H9 (cell line): ENCODE results near the gene CNOT6. TPM values are rescaled to one million over a fixed set of nuclear protein-coding genes. Genes with fewer than 3 reads are reported as not detected.

Experiments used
- DNase-seq: peaks from one replicate; pipeline ENCODE4 v3.0.0-alpha.2; 2017
- H2AFZ ChIP-seq: one replicate; pipeline ENCODE4 v1.6.1; 2013; ENCODE audit warnings: mild to moderate bottlenecking, low read length, control low read depth, moderate library complexity
- H2AK5ac ChIP-seq: 2 replicates; pipeline ENCODE4 v1.6.1; 2013; ENCODE audit warnings: low read length, control low read depth, mixed read lengths; ENCODE audit not compliant: insufficient read length
- H2BK120ac ChIP-seq: one replicate; pipeline ENCODE4 v1.6.1; 2013; ENCODE audit warnings: low read depth, mild to moderate bottlenecking, low read length, control low read depth, inconsistent platforms; ENCODE audit not compliant: poor library complexity, severe bottlenecking
- H2BK12ac ChIP-seq: 2 replicates; pipeline ENCODE4 v1.6.1; 2013; ENCODE audit warnings: low read length, control low read depth, mixed read lengths, low read depth; ENCODE audit not compliant: insufficient read length
- H2BK15ac ChIP-seq: 2 replicates; pipeline ENCODE4 v1.6.1; 2013; ENCODE audit warnings: low read depth, low read length, control low read depth
- H2BK20ac ChIP-seq: one replicate; pipeline ENCODE4 v1.6.1; 2013; ENCODE audit warnings: low read depth, mild to moderate bottlenecking, low read length, control low read depth, inconsistent platforms; ENCODE audit not compliant: poor library complexity, severe bottlenecking
- H2BK5ac ChIP-seq: 2 replicates; pipeline ENCODE4 v1.6.1; 2013; ENCODE audit warnings: low read length, control low read depth, mixed read lengths; ENCODE audit not compliant: insufficient read length
- H3K14ac ChIP-seq: 2 replicates; pipeline ENCODE4 v1.6.1; 2013; ENCODE audit warnings: low read length, control low read depth; ENCODE audit not compliant: insufficient read depth
- H3K18ac ChIP-seq: 2 replicates; pipeline ENCODE4 v1.6.1; 2013; ENCODE audit warnings: low read depth, mild to moderate bottlenecking, mixed read lengths, low read length, control low read depth; ENCODE audit not compliant: insufficient read length
- H3K23ac ChIP-seq: 2 replicates; pipeline ENCODE4 v1.6.1; 2013; ENCODE audit warnings: low read length, control low read depth, mixed read lengths, low read depth; ENCODE audit not compliant: insufficient read length
- H3K23me2 ChIP-seq: 2 replicates; pipeline ENCODE4 v1.6.1; 2013; ENCODE audit warnings: low read depth, mild to moderate bottlenecking, mixed read lengths, low read length, control low read depth; ENCODE audit not compliant: insufficient read length, poor library complexity, severe bottlenecking
- H3K27ac ChIP-seq: 2 replicates; pipeline ENCODE4 v1.5.1; 2013; ENCODE audit warnings: low read length, control low read depth, mixed read lengths, low read depth; ENCODE audit not compliant: insufficient read length
- H3K27me3 ChIP-seq: 2 replicates; pipeline ENCODE4 v1.6.1; 2013; ENCODE audit warnings: low read length, control low read depth, inconsistent platforms; ENCODE audit not compliant: insufficient read depth
- H3K4ac ChIP-seq: 2 replicates; pipeline ENCODE4 v1.6.1; 2013; ENCODE audit warnings: low read depth, mild to moderate bottlenecking, control low read depth, inconsistent platforms, low read length, moderate library complexity
- H3K4me1 ChIP-seq: 2 replicates; pipeline ENCODE4 v1.6.1; 2013; ENCODE audit warnings: low read length, control low read depth, inconsistent platforms; ENCODE audit not compliant: insufficient read depth
- H3K4me2 ChIP-seq: 2 replicates; pipeline ENCODE4 v1.6.1; 2013; ENCODE audit warnings: low read length, control low read depth, mixed read lengths; ENCODE audit not compliant: insufficient read length, insufficient read depth
- H3K56ac ChIP-seq: 2 replicates; pipeline ENCODE4 v1.6.1; 2013; ENCODE audit warnings: low read depth, mild to moderate bottlenecking, mixed read lengths, low read length, control low read depth; ENCODE audit not compliant: insufficient read length
- H3K79me1 ChIP-seq: 2 replicates; pipeline ENCODE4 v1.6.1; 2013; ENCODE audit warnings: low read depth, mild to moderate bottlenecking, moderate library complexity, low read length, control low read depth, inconsistent platforms; ENCODE audit not compliant: insufficient read depth, poor library complexity, severe bottlenecking
- H3K79me2 ChIP-seq: 2 replicates; pipeline ENCODE4 v1.6.1; 2013; ENCODE audit warnings: low read length, control low read depth, inconsistent platforms; ENCODE audit not compliant: insufficient read depth
- H3K9ac ChIP-seq: 2 replicates; pipeline ENCODE4 v1.6.1; 2013; ENCODE audit warnings: low read length, control low read depth, mixed read lengths; ENCODE audit not compliant: insufficient read length; ENCODE audit errors: extremely low read depth
- H3K9me3 ChIP-seq: one replicate; pipeline ENCODE4 v1.6.1; 2013; ENCODE audit warnings: low read depth, low read length, inconsistent platforms; ENCODE audit not compliant: control insufficient read depth
- H3T11ph ChIP-seq: one replicate; pipeline ENCODE4 v1.6.1; 2013; ENCODE audit warnings: mild to moderate bottlenecking, low read length, control low read depth, inconsistent platforms
- H4K20me1 ChIP-seq: one replicate; pipeline ENCODE4 v1.6.1; 2013; ENCODE audit not compliant: control insufficient read depth, insufficient read length, insufficient read depth
- H4K5ac ChIP-seq: 2 replicates; pipeline ENCODE4 v1.6.1; 2013; ENCODE audit warnings: low read depth, mild to moderate bottlenecking, mixed read lengths, low read length, control low read depth; ENCODE audit not compliant: insufficient read length
- H4K8ac ChIP-seq: replicated peaks from 2 replicates; pipeline ENCODE4 v1.6.1; 2013; ENCODE audit warnings: low read length, control low read depth, mixed read lengths, low read depth; ENCODE audit not compliant: insufficient read length
- H4K91ac ChIP-seq: 2 replicates; pipeline ENCODE4 v1.6.1; 2013; ENCODE audit warnings: low read depth, mild to moderate bottlenecking, moderate library complexity, mixed read lengths, low read length, control low read depth; ENCODE audit not compliant: insufficient read length
- H3K27ac Mint-ChIP-seq, 3 experiments: 2 replicates in 2 of 3; 3 replicates in 1 of 3; pipeline ENCODE4 v1.8.0; 2020 to 2021; ENCODE audit warnings: mixed read lengths in 3 of 3, mild to moderate bottlenecking in 1 of 3, moderate library complexity in 1 of 3
- H3K27me3 Mint-ChIP-seq: 2 replicates; pipeline ENCODE4 v1.8.0; 2021; ENCODE audit warnings: low read depth, mild to moderate bottlenecking, moderate library complexity, mixed read lengths
- H3K36me3 Mint-ChIP-seq, 3 experiments: 2 replicates in 2 of 3; 3 replicates in 1 of 3; pipeline ENCODE4 v1.8.0; 2020 to 2021; ENCODE audit warnings: low read depth in 3 of 3, mixed read lengths in 3 of 3; ENCODE audit not compliant: insufficient read depth in 1 of 3
- H3K4me1 Mint-ChIP-seq, 2 experiments: 2 replicates each; pipeline ENCODE4 v1.8.0; 2020; ENCODE audit warnings: mixed read lengths in 2 of 2
- H3K4me3 Mint-ChIP-seq, 2 experiments: 2 replicates in 1 of 2; 3 replicates in 1 of 2; pipeline ENCODE4 v1.8.0; 2020 to 2021; ENCODE audit warnings: mild to moderate bottlenecking in 2 of 2, mixed read lengths in 2 of 2, moderate library complexity in 1 of 2
- H3K9me3 Mint-ChIP-seq, 2 experiments: 2 replicates in 1 of 2; 3 replicates in 1 of 2; pipeline ENCODE4 v1.8.0; 2020; ENCODE audit warnings: mild to moderate bottlenecking in 2 of 2, mixed read lengths in 2 of 2, moderate library complexity in 1 of 2
- CTCF ChIP-seq: fragments of 200-600 bp; sonication (generic); conservative IDR thresholded peaks from 3 replicates; pipeline ENCODE4 v1.8.0; 2021; ENCODE audit warnings: antibody characterized with exemption, mild to moderate bottlenecking
- WGBS: extraction: QIAGEN DNeasy Blood & Tissue Kit; methylation state at CpG from one replicate; pipeline ENCODE4 v1.1.7; 2013; ENCODE audit warnings: missing lambda C conversion rate, low lambda C conversion rate, mixed read lengths; ENCODE audit not compliant: insufficient read length; ENCODE audit errors: extremely low coverage; 5-methylcytosine and 5-hydroxymethylcytosine counted together
- total RNA-seq: library from RNA; stranded (reverse); gene quantifications from 2 replicates; pipeline ENCODE4 v1.2.1, GENCODE V29; 2021

CNOT6 gene
- total RNA-seq, 1 experiment from 2014 or later = 45.0 TPM

GRCh38 chr5:180580681-180581080 is 86.5 kb downstream of the CNOT6 start:
- no peak overlapping the region for H3K4me3 Mint-ChIP-seq
- Histone ChIP-seq H4K5ac (no peak overlapping the region), H3K79me2 (no peaks in the 10 kb centered on the region), H3K56ac (no peak overlapping the region), H3K27me3 (no peaks in the 10 kb centered on the region), H3K9me3 (no peaks in the 10 kb centered on the region), H3K23me2 (no peaks in the 10 kb centered on the region), H3K18ac (no peak overlapping the region), H3K4me2 (no peak overlapping the region), H2BK20ac (no peak overlapping the region), H3T11ph (no peak overlapping the region), H2BK15ac (no peak overlapping the region), H3K4me1 (no peaks in the 10 kb centered on the region), H4K8ac (no peak overlapping the region), H2BK5ac (no peak overlapping the region), H2BK120ac (no peak overlapping the region), H3K4ac (no peak overlapping the region), H3K23ac (no peak overlapping the region), H3K14ac (no peak overlapping the region), H3K9ac (no peak overlapping the region), H3K79me1 (no peaks in the 10 kb centered on the region), H4K91ac (no peak overlapping the region), H3K27ac (no peak overlapping the region), H2AFZ (no peak overlapping the region), H2AK5ac (no peak overlapping the region), H2BK12ac (no peak overlapping the region), H4K20me1 (no peaks in the 10 kb centered on the region)
- peaks cover 7 to 28% (median 21%) of the 10 kb centered on the region in 3 experiments; a peak in 6 of 7 replicates for H3K36me3 Mint-ChIP-seq
- H3K9me3 Mint-ChIP-seq = no peaks in the 10 kb centered on the region
- H3K4me1 Mint-ChIP-seq = no peaks in the 10 kb centered on the region
- no peak for TF ChIP-seq CTCF
- peak overlapping the region in 1 of 3 experiments; percentile 53; a peak in 2 of 7 replicates for H3K27ac Mint-ChIP-seq
- WGBS = no CpG with 5 or more reads among the region's 6 CpGs
- H3K27me3 Mint-ChIP-seq = peaks cover 14% of the 10 kb centered on the region
- DNase-seq = no peak
